HepG2 (cell line): ENCODE measurements around the gene CYLD.

Experiments
- ATM ChIP-seq: fragments of 450-650 bp; IDR thresholded peaks from 2 replicates; pipeline ENCODE4 v1.7.1; 2017; ENCODE audit warnings: mild to moderate bottlenecking, borderline replicate concordance
- POGZ ChIP-seq: sonication (generic); formaldehyde crosslinking; IDR thresholded peaks from 2 replicates; pipeline ENCODE4 v1.4.0; 2020; ENCODE audit warnings: mild to moderate bottlenecking, missing genetic modification reagents
- TAF1 ChIP-seq: sonication (generic); formaldehyde crosslinking; IDR thresholded peaks from 2 replicates; pipeline ENCODE4 v1.4.0; 2020; ENCODE audit warnings: missing genetic modification reagents

- TF ChIP-seq POGZ (CRISPR knock-in tag) (no peak), TAF1 (CRISPR knock-in tag) (no peak), ATM (no peak)
Observed at GRCh38 chr16:50722405-50722737, 19.5 kb upstream of the CYLD start.
